ENCODE results near the gene FRMD5. TPM values are rescaled to one million over a fixed set of nuclear protein-coding genes. Genes with fewer than 3 reads are reported as not detected.

The FRMD5 gene
- total RNA-seq, 1 experiment from 2014 or later = 3.9 TPM

DNA sequence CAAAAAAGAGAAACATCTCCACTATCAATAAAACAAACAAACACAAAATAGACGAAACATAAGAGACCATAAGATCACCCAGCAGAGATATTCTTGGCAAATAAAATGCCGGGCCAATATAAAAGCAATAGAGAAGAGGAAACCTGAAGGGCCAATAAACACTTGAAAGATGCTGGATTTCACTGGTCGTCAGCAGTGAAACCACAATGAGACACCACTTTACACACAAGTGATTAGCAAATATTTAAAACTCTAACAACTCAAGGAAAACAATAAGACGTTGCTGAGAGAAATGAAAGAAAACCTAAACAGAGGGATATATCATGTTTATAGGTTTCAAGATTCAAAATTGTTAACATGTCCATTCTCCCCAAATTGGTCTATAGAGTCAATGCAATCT lies 219.7 kb downstream of the FRMD5 start:
- no peaks in the 10 kb centered on the region for H3K23me2 ChIP-seq (ENCODE audit: insufficient read length, low read depth, low read length, poor library complexity, severe bottlenecking)
- no peak overlapping the region for H2BK20ac ChIP-seq (ENCODE audit: low read depth, low read length, poor library complexity, severe bottlenecking)
- no peaks in the 10 kb centered on the region for H3K27me3 ChIP-seq (ENCODE audit: insufficient read depth, low read length)
- H4K5ac ChIP-seq (ENCODE audit: insufficient read length, low read depth, low read length) = no peak overlapping the region
- H3K27ac ChIP-seq (ENCODE audit: insufficient read length, low read depth, low read length) = no peak overlapping the region
- H3K79me2 ChIP-seq (ENCODE audit: insufficient read depth, low read length) = no peaks in the 10 kb centered on the region
- H2AFZ ChIP-seq (ENCODE audit: low read length) = no peak overlapping the region
- no peak overlapping the region for H3K4ac ChIP-seq (ENCODE audit: low read depth, low read length)
- H2BK12ac ChIP-seq (ENCODE audit: insufficient read length, low read depth, low read length) = no peak overlapping the region
- no peaks in the 10 kb centered on the region for H3K79me1 ChIP-seq (ENCODE audit: insufficient read depth, low read depth, low read length, poor library complexity, severe bottlenecking)
- H3K23ac ChIP-seq (ENCODE audit: insufficient read length, low read depth, low read length) = no peak overlapping the region
- H3K27me3 Mint-ChIP-seq (ENCODE audit: low read depth) = no peaks in the 10 kb centered on the region
- TF ChIP-seq, protein P1, sequence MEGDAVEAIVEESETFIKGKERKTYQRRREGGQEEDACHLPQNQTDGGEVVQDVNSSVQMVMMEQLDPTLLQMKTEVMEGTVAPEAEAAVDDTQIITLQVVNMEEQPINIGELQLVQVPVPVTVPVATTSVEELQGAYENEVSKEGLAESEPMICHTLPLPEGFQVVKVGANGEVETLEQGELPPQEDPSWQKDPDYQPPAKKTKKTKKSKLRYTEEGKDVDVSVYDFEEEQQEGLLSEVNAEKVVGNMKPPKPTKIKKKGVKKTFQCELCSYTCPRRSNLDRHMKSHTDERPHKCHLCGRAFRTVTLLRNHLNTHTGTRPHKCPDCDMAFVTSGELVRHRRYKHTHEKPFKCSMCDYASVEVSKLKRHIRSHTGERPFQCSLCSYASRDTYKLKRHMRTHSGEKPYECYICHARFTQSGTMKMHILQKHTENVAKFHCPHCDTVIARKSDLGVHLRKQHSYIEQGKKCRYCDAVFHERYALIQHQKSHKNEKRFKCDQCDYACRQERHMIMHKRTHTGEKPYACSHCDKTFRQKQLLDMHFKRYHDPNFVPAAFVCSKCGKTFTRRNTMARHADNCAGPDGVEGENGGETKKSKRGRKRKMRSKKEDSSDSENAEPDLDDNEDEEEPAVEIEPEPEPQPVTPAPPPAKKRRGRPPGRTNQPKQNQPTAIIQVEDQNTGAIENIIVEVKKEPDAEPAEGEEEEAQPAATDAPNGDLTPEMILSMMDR (conservative IDR thresholded peaks at IDR 0.05) = no peak
- WGBS (ENCODE audit: extremely low coverage, insufficient read length, low lambda C conversion rate) = no CpG with 5 or more reads among the region's 4 CpGs
- H3K4me1 ChIP-seq (ENCODE audit: insufficient read depth, low read length) = no peaks in the 10 kb centered on the region
- H3K4me2 ChIP-seq (ENCODE audit: insufficient read depth, insufficient read length, low read length) = no peak overlapping the region
- no peak overlapping the region for H4K8ac ChIP-seq (replicated peaks; ENCODE audit: insufficient read length, low read depth, low read length)
- H2BK15ac ChIP-seq (ENCODE audit: low read depth, low read length) = no peak overlapping the region
- no peak overlapping the region for H3T11ph ChIP-seq (ENCODE audit: low read length)
- peaks cover 0 to 4% (median 2%) of the 10 kb centered on the region in 3 experiments; a peak in 4 of 7 replicates for H3K36me3 Mint-ChIP-seq (ENCODE audit: insufficient read depth in 1 of 3, low read depth in 3 of 3)
- H3K9me3 ChIP-seq (ENCODE audit: control insufficient read depth, low read depth, low read length) = no peaks in the 10 kb centered on the region
- peaks cover 11 to 16% of the 10 kb centered on the region in 2 experiments for H3K4me1 Mint-ChIP-seq
- H2AK5ac ChIP-seq (ENCODE audit: insufficient read length, low read length) = no peak overlapping the region
- no peak overlapping the region for H3K14ac ChIP-seq (ENCODE audit: insufficient read depth, low read length)
- no peak for DNase-seq
- H3K56ac ChIP-seq (ENCODE audit: insufficient read length, low read depth, low read length) = no peak overlapping the region
- H3K9me3 Mint-ChIP-seq = peaks cover 0 to 5% of the 10 kb centered on the region in 2 experiments; a peak in 2 of 5 replicates
- H3K4me3 Mint-ChIP-seq = no peak overlapping the region
- no peak overlapping the region for H2BK120ac ChIP-seq (ENCODE audit: low read depth, low read length, poor library complexity, severe bottlenecking)
- H3K18ac ChIP-seq (ENCODE audit: insufficient read length, low read depth, low read length) = no peak overlapping the region
- H4K91ac ChIP-seq (ENCODE audit: insufficient read length, low read depth, low read length) = no peak overlapping the region
- H2BK5ac ChIP-seq (ENCODE audit: insufficient read length, low read length) = no peak overlapping the region
- H4K20me1 ChIP-seq (ENCODE audit: control insufficient read depth, insufficient read depth, insufficient read length) = no peaks in the 10 kb centered on the region
- no peak overlapping the region for H3K27ac Mint-ChIP-seq
- no peak overlapping the region for H3K9ac ChIP-seq (ENCODE audit: extremely low read depth, insufficient read length, low read length)
